Right lobe of liver (tissue), 4 donors: Measurements from ENCODE around the gene CAVIN3.

Source experiments
- CTCF ChIP-seq, 4 donors: fragments of 200-600 bp in 3 of 4; fragments of 450-650 bp in 1 of 4; IDR thresholded peaks; one replicate each; pipeline versions ENCODE4 v1.5.1 to v1.8.0; 2016 to 2022; ENCODE audit warnings: antibody characterized with exemption in 4 of 4, mild to moderate bottlenecking in 2 of 4
- POLR2A ChIP-seq: fragments of 450-650 bp; IDR thresholded peaks from one replicate; pipeline ENCODE4 v1.6.1; 2017; ENCODE audit warnings: antibody characterized with exemption, mild to moderate bottlenecking
- donor health status: DM: no; HTN: no; CAD: no.
- donor health status: DM: no; HTN: no; CAD: no.
- donor health status: DM: no; HTN: yes; CAD: no.

GRCh38 chr11:6320411-6321155 is at the start of gene CAVIN3:
- TF ChIP-seq CTCF (IDR thresholded peaks at IDR 0.05) (no peak), POLR2A (no peak)
